ENCODE measurements around the gene TPRG1. TPM values are rescaled to one million over a fixed set of nuclear protein-coding genes. Genes with fewer than 3 reads are reported as not detected.

Gene TPRG1
- total RNA-seq, 4 donors from 2014 or later: 2.3 to 14.9 (median 4.1) TPM; not detected in 1

- H3K9me3 ChIP-seq: no peaks in the 10 kb centered on the region
- in situ Hi-C loops (cut with MboI; ENCODE audit: low pct_ligation_motif_present in 1 of 4, low pct_unique_long_range_greater_than_20kb in 1 of 4, low sequenced_read_pairs in 3 of 4) (no loop called here), intact Hi-C loops (cut with DNase I; ENCODE audit: low total_unique reads) (no loop called here)
- peaks cover 0 to 13% (median 0%) of the 10 kb centered on the region in 4 donors for H3K4me1 ChIP-seq
- no peaks in the 10 kb centered on the region for H3K36me3 ChIP-seq
- no peaks in the 10 kb centered on the region for H3K27me3 ChIP-seq
- 90 to 91% methylated on average over 4 of the region's 4 CpGs for WGBS, 2 donors (ENCODE audit: low coverage in 1 of 2)
- no peak overlapping the region for H3K4me3 ChIP-seq
- no peak for DNase-seq
- TF ChIP-seq POLR2AphosphoS5 (IDR thresholded peaks at IDR 0.05) (no peak), POLR2A (IDR thresholded peaks at IDR 0.05) (no peak), EP300 (IDR thresholded peaks at IDR 0.05; ENCODE audit: low read depth) (no peak)
- TF ChIP-seq, protein P1, sequence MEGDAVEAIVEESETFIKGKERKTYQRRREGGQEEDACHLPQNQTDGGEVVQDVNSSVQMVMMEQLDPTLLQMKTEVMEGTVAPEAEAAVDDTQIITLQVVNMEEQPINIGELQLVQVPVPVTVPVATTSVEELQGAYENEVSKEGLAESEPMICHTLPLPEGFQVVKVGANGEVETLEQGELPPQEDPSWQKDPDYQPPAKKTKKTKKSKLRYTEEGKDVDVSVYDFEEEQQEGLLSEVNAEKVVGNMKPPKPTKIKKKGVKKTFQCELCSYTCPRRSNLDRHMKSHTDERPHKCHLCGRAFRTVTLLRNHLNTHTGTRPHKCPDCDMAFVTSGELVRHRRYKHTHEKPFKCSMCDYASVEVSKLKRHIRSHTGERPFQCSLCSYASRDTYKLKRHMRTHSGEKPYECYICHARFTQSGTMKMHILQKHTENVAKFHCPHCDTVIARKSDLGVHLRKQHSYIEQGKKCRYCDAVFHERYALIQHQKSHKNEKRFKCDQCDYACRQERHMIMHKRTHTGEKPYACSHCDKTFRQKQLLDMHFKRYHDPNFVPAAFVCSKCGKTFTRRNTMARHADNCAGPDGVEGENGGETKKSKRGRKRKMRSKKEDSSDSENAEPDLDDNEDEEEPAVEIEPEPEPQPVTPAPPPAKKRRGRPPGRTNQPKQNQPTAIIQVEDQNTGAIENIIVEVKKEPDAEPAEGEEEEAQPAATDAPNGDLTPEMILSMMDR (IDR thresholded peaks at IDR 0.05): no peak
- H3K27ac ChIP-seq: no peak overlapping the region
These were observed 126.2 kb downstream of the TPRG1 start for GRCh38 chr3:189297932-189298331.

DNA sequence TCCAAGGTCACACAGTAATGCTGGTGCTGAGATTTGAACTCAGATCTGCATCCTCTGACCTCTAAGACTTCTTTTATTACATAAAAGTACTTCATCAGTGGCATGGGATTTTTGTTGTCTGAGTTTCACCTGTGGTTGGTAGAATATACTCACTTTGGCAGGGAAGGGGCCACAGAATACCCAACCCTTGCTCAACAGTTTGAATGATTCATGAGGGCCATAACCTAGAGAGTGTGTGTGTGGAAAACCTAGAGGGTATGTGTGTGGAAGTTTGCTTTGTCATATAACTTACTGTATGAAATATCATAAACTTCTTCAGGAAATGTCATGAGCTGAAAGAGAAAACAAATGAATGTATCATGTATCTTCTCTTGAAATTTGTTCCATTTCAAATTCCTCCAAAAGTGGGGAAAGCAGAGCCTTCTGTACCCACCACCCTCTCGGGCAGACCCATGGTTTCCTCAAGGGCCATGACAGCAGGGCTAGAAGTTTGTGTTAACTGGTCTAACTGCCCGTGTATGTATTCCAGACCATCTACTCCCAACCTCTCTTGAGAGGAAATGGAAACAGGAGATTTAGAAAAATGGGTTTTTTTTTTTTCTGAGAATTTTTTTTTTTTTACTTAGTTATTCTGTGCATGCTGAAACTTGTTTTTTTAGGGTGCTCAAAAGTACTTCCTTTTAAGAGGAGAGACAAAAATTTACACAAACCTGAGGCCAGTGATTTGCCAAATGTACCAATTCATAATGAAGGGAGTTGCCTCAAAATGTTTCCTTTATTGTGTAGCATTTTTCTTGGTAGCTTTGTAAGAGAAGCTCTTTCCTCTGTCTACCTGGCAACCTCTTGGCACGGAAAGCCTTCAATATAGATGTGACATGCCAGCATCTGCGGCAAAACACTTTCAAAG, 127.0 kb downstream of the TPRG1 start:
- WGBS, 2 donors (ENCODE audit: low coverage in 1 of 2): 80 to 91% methylated on average over 1 to 4 of the region's 4 CpGs
- H3K27ac ChIP-seq: no peak overlapping the region
- intact Hi-C loops (cut with DNase I; ENCODE audit: low total_unique reads) (no loop called here), in situ Hi-C loops (cut with MboI; ENCODE audit: low pct_ligation_motif_present in 1 of 4, low pct_unique_long_range_greater_than_20kb in 1 of 4, low sequenced_read_pairs in 3 of 4) (no loop called here)
- DNase-seq: no peak
- no peaks in the 10 kb centered on the region for H3K27me3 ChIP-seq
- TF ChIP-seq POLR2AphosphoS5 (IDR thresholded peaks at IDR 0.05): no peak
- TF ChIP-seq POLR2A (IDR thresholded peaks at IDR 0.05): no peak
- TF ChIP-seq, protein P1 (IDR thresholded peaks at IDR 0.05): no peak
- no peak for TF ChIP-seq EP300 (IDR thresholded peaks at IDR 0.05; ENCODE audit: low read depth)
- no peaks in the 10 kb centered on the region for H3K9me3 ChIP-seq
- peaks cover 0 to 17% (median 3%) of the 10 kb centered on the region in 4 donors for H3K4me1 ChIP-seq
- H3K4me3 ChIP-seq: no peak overlapping the region
- H3K36me3 ChIP-seq: no peaks in the 10 kb centered on the region

- H3K36me3 ChIP-seq: no peaks in the 10 kb centered on the region
- no peak overlapping the region for H3K27ac ChIP-seq
- H3K4me1 ChIP-seq: peaks cover 11 to 33% (median 15%) of the 10 kb centered on the region in 4 donors
- no peaks in the 10 kb centered on the region for H3K9me3 ChIP-seq
- H3K27me3 ChIP-seq: no peaks in the 10 kb centered on the region
- intact Hi-C loops (cut with DNase I; ENCODE audit: low total_unique reads): loop anchor here (5.0 kb wide), 1 partner anchor 1173 kb away; no protein-coding TSS in a partner anchor
- WGBS, 2 donors (ENCODE audit: low coverage in 1 of 2): 100% methylated on average over 1 of the region's 1 CpG
- in situ Hi-C loops (cut with MboI; ENCODE audit: low pct_ligation_motif_present in 1 of 4, low pct_unique_long_range_greater_than_20kb in 1 of 4, low sequenced_read_pairs in 3 of 4): no loop called here
- no peak for DNase-seq
- TF ChIP-seq, protein P1 (IDR thresholded peaks at IDR 0.05): no peak
- TF ChIP-seq POLR2A (IDR thresholded peaks at IDR 0.05) (no peak), EP300 (IDR thresholded peaks at IDR 0.05; ENCODE audit: low read depth) (no peak), POLR2AphosphoS5 (IDR thresholded peaks at IDR 0.05) (no peak)
- no peak overlapping the region for H3K4me3 ChIP-seq
These were observed 128.6 kb downstream of the TPRG1 start for GRCh38 chr3:189300345-189300744.

- no peaks in the 10 kb centered on the region for H3K9me3 ChIP-seq
- H3K27me3 ChIP-seq: no peaks in the 10 kb centered on the region
- H3K4me3 ChIP-seq: no peak overlapping the region
- no peak overlapping the region for H3K27ac ChIP-seq
- no peak for TF ChIP-seq POLR2A (IDR thresholded peaks at IDR 0.05)
- TF ChIP-seq, protein P1 (IDR thresholded peaks at IDR 0.05): no peak
- no peak for TF ChIP-seq POLR2AphosphoS5 (IDR thresholded peaks at IDR 0.05)
- TF ChIP-seq EP300 (IDR thresholded peaks at IDR 0.05; ENCODE audit: low read depth): no peak
- H3K4me1 ChIP-seq: peaks cover 11 to 40% (median 18%) of the 10 kb centered on the region in 4 donors
- in situ Hi-C loops (cut with MboI; ENCODE audit: low pct_ligation_motif_present in 1 of 4, low pct_unique_long_range_greater_than_20kb in 1 of 4, low sequenced_read_pairs in 3 of 4) (no loop called here), intact Hi-C loops (cut with DNase I; ENCODE audit: low total_unique reads) (loop anchor here (5.0 kb wide), 1 partner anchor 1174 kb away; no protein-coding TSS in a partner anchor)
- no peaks in the 10 kb centered on the region for H3K36me3 ChIP-seq
- DNase-seq: no peak
- WGBS, 2 donors (ENCODE audit: low coverage in 1 of 2): 54 to 68% methylated on average over 2 of the region's 2 CpGs
These were observed 129.7 kb downstream of the TPRG1 start for GRCh38 chr3:189301479-189301878.
